K562 treated with DMSO at 1 percent for 24 hours (cell line): ENCODE results near the gene PABPC4L. TPM values are rescaled to one million over a fixed set of nuclear protein-coding genes. Genes with fewer than 3 reads are reported as not detected.

Source experiments
- total RNA-seq: library from RNA; unstranded; fragments of 300-600 nt; gene quantifications from 2 replicates; pipeline ENCODE4 v1.2.3, GENCODE V29; 2022; ENCODE audit warnings: low read depth; ENCODE audit not compliant: insufficient read depth

The PABPC4L gene
- total RNA-seq, result 0.57 and 0.80 TPM in 2 replicates

GRCh38 chr4:134201216-134202161 lies at the start of gene PABPC4L:
Gene PABPC4L (minus strand): TSS chr4:134201789. CDS start chr4:134201019, 770 bp downstream.

